K562 (cell line): Measurements from ENCODE around the gene A1BG. TPM values are rescaled to one million over a fixed set of nuclear protein-coding genes. Genes with fewer than 3 reads are reported as not detected.

Experiments used
- CREM ChIP-seq: IDR thresholded peaks from 2 replicates; pipeline ENCODE4 v1.6.1; 2014; ENCODE audit warnings: antibody characterized with exemption, low read depth
- CSDE1 ChIP-seq, 2 experiments: fragments of 450-650 bp; IDR thresholded peaks; 2 replicates each; pipeline ENCODE4 v1.6.1; 2016; ENCODE audit warnings: mild to moderate bottlenecking in 1 of 2
- E2F6 ChIP-seq, 2 experiments: IDR thresholded peaks; 2 replicates each; pipeline ENCODE4 v1.6.1; 2011; ENCODE audit warnings: borderline replicate concordance in 1 of 2, control low read depth in 1 of 2, low read depth in 1 of 2, low read length in 1 of 2, mild to moderate bottlenecking in 1 of 2, mixed read lengths in 1 of 2, moderate library complexity in 1 of 2; ENCODE audit not compliant: insufficient read depth in 1 of 2, insufficient read length in 1 of 2, poor library complexity in 1 of 2, severe bottlenecking in 1 of 2; ENCODE audit errors: extremely low read depth in 1 of 2
- FOXK1 ChIP-seq: sonication (generic); formaldehyde crosslinking; IDR thresholded peaks from 2 replicates; pipeline ENCODE4 v1.8.0; 2022; ENCODE audit warnings: missing genetic modification reagents, mild to moderate bottlenecking, borderline replicate concordance
- NBN ChIP-seq: fragments of 450-650 bp; IDR thresholded peaks from 2 replicates; pipeline ENCODE4 v1.6.1; 2016; ENCODE audit warnings: low read depth, mild to moderate bottlenecking
- PTTG1 ChIP-seq: fragments of 450-650 bp; IDR thresholded peaks from 2 replicates; pipeline ENCODE4 v1.6.1; 2016; ENCODE audit warnings: low read depth, mild to moderate bottlenecking, missing genetic modification characterization, missing compliant biosample characterization
- RREB1 ChIP-seq: fragments of 250-450 bp; sonication (Bioruptor Pico); IDR thresholded peaks from 2 replicates; pipeline ENCODE4 v1.4.0; 2020
- SLC30A9 ChIP-seq: fragments of 250-450 bp; sonication (Bioruptor Pico); IDR thresholded peaks from 2 replicates; pipeline ENCODE4 v1.8.0; 2022; ENCODE audit warnings: mild to moderate bottlenecking, moderate library complexity
- THAP12 ChIP-seq: fragments of 250-450 bp; sonication (Bioruptor Pico); IDR thresholded peaks from 2 replicates; pipeline ENCODE4 v1.9.0; 2021; ENCODE audit warnings: mild to moderate bottlenecking, inconsistent platforms
- ZBTB17 ChIP-seq: fragments of 450-650 bp; formaldehyde crosslinking; IDR thresholded peaks from 2 replicates; pipeline ENCODE4 v1.4.0; 2020; ENCODE audit warnings: mild to moderate bottlenecking
- ZNF436 ChIP-seq: fragments of 250-450, 450-650 bp; sonication (Bioruptor Pico); formaldehyde crosslinking; IDR thresholded peaks from 2 replicates; pipeline ENCODE4 v1.7.0; 2020; ENCODE audit warnings: mild to moderate bottlenecking
- ZSCAN32 ChIP-seq: fragments of 450-650 bp; formaldehyde crosslinking; IDR thresholded peaks from 2 replicates; pipeline ENCODE4 v1.4.0; 2020; ENCODE audit warnings: mild to moderate bottlenecking, moderate library complexity
- polyA plus RNA-seq, 8 experiments: library from polyadenylated mRNA; depleted of rRNA in 4 of 8; stranded (reverse) in 5 of 8; unstranded in 3 of 8; fragments of >200 nt; fragmentation: Nextera tagmentation in 2 of 8; fragmentation: Illumina TruSeq in 1 of 8; extraction: Ambion mirVana in 2 of 8; extraction: Trizol in 1 of 8; gene quantifications; 2 replicates each; pipeline versions ENCODE4 v1.2.1 to v1.2.3, GENCODE V29; 2011 to 2014; ENCODE audit warnings: inconsistent platforms in 1 of 8, missing spikeins in 1 of 8
- total RNA-seq, 7 experiments: library from RNA; depleted of rRNA in 6 of 7; stranded (reverse); fragments of >200 nt in 6 of 7; fragmentation: Illumina TruSeq in 2 of 7; extraction: Trizol in 2 of 7; gene quantifications; 2 replicates each; pipeline versions ENCODE4 v1.2.1 to v1.2.3, GENCODE V29; 2011 to 2021; ENCODE audit warnings: low replicate concordance in 1 of 7
- TF ChIP-seq, protein P1 (sequence below): fragments of 450-650 bp; formaldehyde crosslinking; IDR thresholded peaks from 2 replicates; pipeline ENCODE4 v1.4.0; 2022; ENCODE audit warnings: missing genetic modification characterization
- TF ChIP-seq, protein P2 (sequence below): fragments of 450-650 bp; conservative IDR thresholded peaks from 2 replicates; pipeline ENCODE4 v1.6.1; 2016; ENCODE audit warnings: missing genetic modification characterization, low read depth, mild to moderate bottlenecking, missing compliant biosample characterization, moderate library complexity

Gene A1BG
- total and polyA plus RNA-seq, 9 of the 15 experiments (the other 6 are each of a cell fraction or from before 2014, with no cell fraction given) = 0.10 to 19.8 (median 2.6) TPM

DNA sequence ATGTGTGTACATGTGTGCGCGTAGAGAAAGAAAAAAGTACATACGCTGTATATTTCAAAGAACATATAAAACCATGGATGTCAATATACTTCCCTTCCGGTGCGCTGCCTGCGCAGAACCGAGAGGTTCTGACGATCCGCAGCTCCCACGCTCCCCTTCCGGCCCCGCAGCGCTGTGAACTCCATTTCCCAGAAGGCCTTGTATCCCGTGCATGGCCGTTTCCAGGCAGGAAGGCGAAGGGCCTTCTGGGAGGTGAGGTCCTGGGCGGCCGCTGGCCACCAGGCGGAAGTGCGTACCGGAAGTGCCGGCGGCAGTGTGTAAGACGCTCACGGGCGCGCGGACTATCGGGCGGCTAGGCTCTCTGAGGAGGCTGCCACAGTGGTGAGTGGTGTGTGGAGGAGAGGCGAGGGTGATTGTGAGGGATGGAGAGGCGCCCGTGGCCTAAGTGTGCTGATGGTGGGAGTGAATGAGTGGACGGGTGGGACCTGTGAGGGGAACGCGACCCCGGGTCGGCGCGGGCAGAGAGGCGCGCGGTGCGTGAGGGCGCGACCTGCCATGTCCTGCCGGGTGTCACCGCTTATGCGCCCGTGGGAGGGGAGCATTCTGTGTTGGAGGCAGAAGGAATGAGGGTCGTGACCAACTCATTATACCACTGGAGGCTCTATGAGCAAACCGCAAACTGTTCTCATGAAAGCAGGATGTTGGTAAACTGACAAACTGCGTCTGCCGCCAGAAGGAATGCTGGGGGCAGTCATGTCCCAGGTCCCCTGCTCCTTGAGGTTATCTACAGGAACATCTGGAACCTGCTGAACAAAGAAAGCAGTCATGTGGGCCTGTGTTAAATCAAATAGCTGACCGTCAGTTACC, 48.0 kb downstream of the A1BG start, which contains the start of gene ERVK3-1 (continued):
- peak in 1 of 2 experiments; percentile 9 for TF ChIP-seq E2F6 (IDR thresholded peaks at IDR 0.05; ENCODE audit: borderline replicate concordance in 1 of 2, extremely low read depth in 1 of 2, insufficient read depth in 1 of 2, insufficient read length in 1 of 2, low read depth in 1 of 2, low read length in 1 of 2, poor library complexity in 1 of 2, severe bottlenecking in 1 of 2)
- TF ChIP-seq ZSCAN32 (CRISPR knock-in tag) = no peak
- 0 out of 2 replicates have a peak, but pooled peaks have one; percentile 18 for TF ChIP-seq NBN
- TF ChIP-seq RREB1 (CRISPR knock-in tag) = 0 out of 2 replicates have a peak, but pooled peaks have one; percentile 46
- peak; percentile 39; the same call in 1 of the 2 replicates for TF ChIP-seq FOXK1 (CRISPR knock-in tag)
- no peak for TF ChIP-seq ZBTB17
- TF ChIP-seq, protein P1, sequence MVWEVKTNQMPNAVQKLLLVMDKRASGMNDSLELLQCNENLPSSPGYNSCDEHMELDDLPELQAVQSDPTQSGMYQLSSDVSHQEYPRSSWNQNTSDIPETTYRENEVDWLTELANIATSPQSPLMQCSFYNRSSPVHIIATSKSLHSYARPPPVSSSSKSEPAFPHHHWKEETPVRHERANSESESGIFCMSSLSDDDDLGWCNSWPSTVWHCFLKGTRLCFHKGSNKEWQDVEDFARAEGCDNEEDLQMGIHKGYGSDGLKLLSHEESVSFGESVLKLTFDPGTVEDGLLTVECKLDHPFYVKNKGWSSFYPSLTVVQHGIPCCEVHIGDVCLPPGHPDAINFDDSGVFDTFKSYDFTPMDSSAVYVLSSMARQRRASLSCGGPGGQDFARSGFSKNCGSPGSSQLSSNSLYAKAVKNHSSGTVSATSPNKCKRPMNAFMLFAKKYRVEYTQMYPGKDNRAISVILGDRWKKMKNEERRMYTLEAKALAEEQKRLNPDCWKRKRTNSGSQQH = peak; percentile 88
- TF ChIP-seq ZNF436 (CRISPR knock-in tag) = no peak
- no peak for TF ChIP-seq SLC30A9
- no peak; a peak in 1 of 4 replicates for TF ChIP-seq CSDE1 (IDR thresholded peaks at IDR 0.05)
- peak; percentile 56 for TF ChIP-seq THAP12 (CRISPR knock-in tag)
- TF ChIP-seq CREM = peak; percentile 94
- TF ChIP-seq PTTG1 (tag) = no peak
- TF ChIP-seq, protein P2, sequence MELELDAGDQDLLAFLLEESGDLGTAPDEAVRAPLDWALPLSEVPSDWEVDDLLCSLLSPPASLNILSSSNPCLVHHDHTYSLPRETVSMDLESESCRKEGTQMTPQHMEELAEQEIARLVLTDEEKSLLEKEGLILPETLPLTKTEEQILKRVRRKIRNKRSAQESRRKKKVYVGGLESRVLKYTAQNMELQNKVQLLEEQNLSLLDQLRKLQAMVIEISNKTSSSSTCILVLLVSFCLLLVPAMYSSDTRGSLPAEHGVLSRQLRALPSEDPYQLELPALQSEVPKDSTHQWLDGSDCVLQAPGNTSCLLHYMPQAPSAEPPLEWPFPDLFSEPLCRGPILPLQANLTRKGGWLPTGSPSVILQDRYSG (tag) = 0 out of 2 replicates have a peak, but pooled peaks have one; percentile 37
